DND-41 (cell line): ENCODE results near the gene SPINDOC.

Experiments
- ATAC-seq: fragments of 200-7000 bp; cut with Tn5 transposase; 3 replicates; pipeline ENCODE4 v1.9.1; 2021; ENCODE audit warnings: low read depth; ENCODE audit not compliant: insufficient read depth
- DNase-seq: peaks from one replicate; pipeline ENCODE4 v3.0.0-alpha.2; 2020
- H2AFZ ChIP-seq: 2 replicates; pipeline ENCODE4 v1.6.0; 2012; ENCODE audit warnings: low read depth, low read length
- H3K27ac ChIP-seq: 2 replicates; pipeline ENCODE4 v1.5.1; 2012; ENCODE audit warnings: low read length, inconsistent platforms
- H3K27me3 ChIP-seq: fragments of 200-600 bp; sonication (generic); 2 replicates; pipeline ENCODE4 v1.6.0; 2012; ENCODE audit warnings: low read length, mild to moderate bottlenecking, inconsistent platforms; ENCODE audit not compliant: insufficient read depth, poor library complexity
- H3K36me3 ChIP-seq: 2 replicates; pipeline ENCODE4 v1.5.1; 2012; ENCODE audit warnings: low read length, inconsistent platforms; ENCODE audit not compliant: insufficient read depth
- H3K4me1 ChIP-seq: 2 replicates; pipeline ENCODE4 v1.5.1; 2012; ENCODE audit warnings: mild to moderate bottlenecking, low read length; ENCODE audit not compliant: insufficient read depth
- H3K4me2 ChIP-seq: 2 replicates; pipeline ENCODE4 v1.6.0; 2012; ENCODE audit warnings: mild to moderate bottlenecking, moderate library complexity, low read length, inconsistent platforms; ENCODE audit not compliant: insufficient read depth
- H3K4me3 ChIP-seq, 2 experiments: fragments of 200-600 bp in 1 of 2; shearing (Covaris generic) in 1 of 2; 2 replicates each; pipeline ENCODE4 v1.5.1; 2012 to 2016; ENCODE audit warnings: inconsistent platforms in 2 of 2, low read length in 2 of 2, mild to moderate bottlenecking in 2 of 2, low read depth in 1 of 2, moderate library complexity in 1 of 2
- H3K79me2 ChIP-seq: 2 replicates; pipeline ENCODE4 v1.6.0; 2012; ENCODE audit warnings: low read length, inconsistent platforms; ENCODE audit not compliant: insufficient read depth
- H3K9ac ChIP-seq: 2 replicates; pipeline ENCODE4 v1.6.0; 2012; ENCODE audit warnings: low read depth, mild to moderate bottlenecking, inconsistent platforms, low read length, moderate library complexity
- H3K9me3 ChIP-seq: 2 replicates; pipeline ENCODE4 v1.5.1; 2012; ENCODE audit warnings: low read length, moderate library complexity, mild to moderate bottlenecking, inconsistent platforms; ENCODE audit not compliant: insufficient read depth, severe bottlenecking
- H4K20me1 ChIP-seq: 2 replicates; pipeline ENCODE4 v1.6.0; 2012; ENCODE audit warnings: low read length; ENCODE audit not compliant: insufficient read depth
- EZH2 ChIP-seq: IDR thresholded peaks from 3 replicates; pipeline ENCODE4 v1.6.1; 2012; ENCODE audit warnings: borderline replicate concordance, low read depth, mild to moderate bottlenecking, moderate library complexity, low read length, inconsistent platforms; ENCODE audit not compliant: severe bottlenecking
- TF ChIP-seq, protein P1 (sequence below): IDR thresholded peaks from 2 replicates; pipeline ENCODE4 v1.5.1; 2012; ENCODE audit warnings: borderline replicate concordance, low read length, moderate library complexity, mild to moderate bottlenecking; ENCODE audit not compliant: poor library complexity, severe bottlenecking; ENCODE audit errors: extremely low read depth

Gene SPINDOC

DNA sequence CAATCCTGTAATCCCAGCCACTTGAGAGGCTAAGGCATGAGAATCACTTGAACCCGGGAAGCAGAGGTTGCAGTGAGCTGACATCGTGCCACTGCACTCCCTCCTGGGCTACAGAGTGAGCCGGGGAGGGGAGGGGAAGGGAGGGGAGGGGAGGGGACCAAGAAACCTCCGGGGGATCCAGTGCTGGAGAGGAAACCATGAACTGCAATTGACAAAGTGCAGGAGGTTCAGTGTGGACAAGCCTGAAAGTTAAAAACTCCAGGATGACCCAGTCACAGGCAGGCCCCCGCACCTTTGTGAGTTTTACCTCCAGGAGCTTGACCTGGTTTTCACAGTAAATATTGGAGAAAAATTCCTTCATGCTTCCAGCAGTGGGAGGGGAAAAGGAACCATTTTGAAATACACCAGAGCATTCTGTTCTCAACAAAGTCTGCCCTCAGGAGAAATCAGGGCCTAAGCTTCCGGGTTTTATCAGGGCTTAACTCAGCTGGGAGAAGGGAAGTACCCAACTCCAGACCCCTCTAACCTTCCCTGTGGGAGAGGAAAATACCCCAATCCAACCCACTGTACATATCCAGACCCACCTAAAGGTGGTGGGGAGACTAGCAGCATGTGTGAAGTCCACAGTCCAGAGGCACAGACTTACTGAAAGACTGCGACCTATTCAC is 29.2 kb upstream of the SPINDOC start:
- H3K4me1 ChIP-seq = peaks cover 4% of the 10 kb centered on the region; the same call in 1 of the 2 replicates
- no peaks in the 10 kb centered on the region for H3K36me3 ChIP-seq
- H3K27me3 ChIP-seq = peaks cover 3% of the 10 kb centered on the region
- no peaks in the 10 kb centered on the region for H3K79me2 ChIP-seq
- no peak overlapping the region for H3K9ac ChIP-seq
- TF ChIP-seq, protein P1, sequence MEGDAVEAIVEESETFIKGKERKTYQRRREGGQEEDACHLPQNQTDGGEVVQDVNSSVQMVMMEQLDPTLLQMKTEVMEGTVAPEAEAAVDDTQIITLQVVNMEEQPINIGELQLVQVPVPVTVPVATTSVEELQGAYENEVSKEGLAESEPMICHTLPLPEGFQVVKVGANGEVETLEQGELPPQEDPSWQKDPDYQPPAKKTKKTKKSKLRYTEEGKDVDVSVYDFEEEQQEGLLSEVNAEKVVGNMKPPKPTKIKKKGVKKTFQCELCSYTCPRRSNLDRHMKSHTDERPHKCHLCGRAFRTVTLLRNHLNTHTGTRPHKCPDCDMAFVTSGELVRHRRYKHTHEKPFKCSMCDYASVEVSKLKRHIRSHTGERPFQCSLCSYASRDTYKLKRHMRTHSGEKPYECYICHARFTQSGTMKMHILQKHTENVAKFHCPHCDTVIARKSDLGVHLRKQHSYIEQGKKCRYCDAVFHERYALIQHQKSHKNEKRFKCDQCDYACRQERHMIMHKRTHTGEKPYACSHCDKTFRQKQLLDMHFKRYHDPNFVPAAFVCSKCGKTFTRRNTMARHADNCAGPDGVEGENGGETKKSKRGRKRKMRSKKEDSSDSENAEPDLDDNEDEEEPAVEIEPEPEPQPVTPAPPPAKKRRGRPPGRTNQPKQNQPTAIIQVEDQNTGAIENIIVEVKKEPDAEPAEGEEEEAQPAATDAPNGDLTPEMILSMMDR = no peak
- no peak for TF ChIP-seq EZH2
- 0 out of 2 replicates have a peak overlapping the region, but pooled peaks have one; percentile 17 for H2AFZ ChIP-seq
- no peak overlapping the region for H3K4me3 ChIP-seq
- no peaks in the 10 kb centered on the region for H3K9me3 ChIP-seq
- no peak overlapping the region for H3K4me2 ChIP-seq
- no peak overlapping the region for H3K27ac ChIP-seq
- H4K20me1 ChIP-seq = no peaks in the 10 kb centered on the region
- ATAC-seq = peak; percentile 70
- DNase-seq = peak; percentile 30

DNA sequence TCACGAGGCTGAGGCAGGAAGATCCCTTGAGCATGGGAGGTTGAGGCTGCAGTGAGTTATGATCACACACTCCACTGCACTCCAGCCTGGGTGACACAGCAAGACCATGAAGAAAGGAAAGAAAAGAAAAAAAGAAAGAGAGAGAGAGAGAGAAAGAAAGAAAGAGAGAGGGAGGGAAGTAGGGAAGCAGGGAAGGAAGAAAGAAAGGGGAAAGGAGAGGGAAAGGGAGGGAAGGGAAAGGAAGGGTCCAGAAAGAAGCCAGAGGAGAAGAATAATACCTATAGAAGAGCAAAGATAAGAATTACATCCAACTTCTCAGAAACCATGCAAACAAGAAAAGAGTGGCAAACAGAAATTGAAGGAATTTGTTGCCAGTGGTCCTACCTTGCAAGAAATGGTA is 27.4 kb upstream of the SPINDOC start:
- H4K20me1 ChIP-seq = no peaks in the 10 kb centered on the region
- H3K4me1 ChIP-seq = peaks cover 4% of the 10 kb centered on the region; the same call in 1 of the 2 replicates
- no peaks in the 10 kb centered on the region for H3K79me2 ChIP-seq
- H3K9ac ChIP-seq = no peak overlapping the region
- DNase-seq (no peak), ATAC-seq (no peak)
- no peaks in the 10 kb centered on the region for H3K36me3 ChIP-seq
- TF ChIP-seq, protein P1 = no peak
- no peak for TF ChIP-seq EZH2
- no peak overlapping the region for H3K4me2 ChIP-seq
- H3K9me3 ChIP-seq = peaks cover 3% of the 10 kb centered on the region
- no peak overlapping the region for H2AFZ ChIP-seq
- H3K4me3 ChIP-seq = no peak overlapping the region
- no peak overlapping the region for H3K27ac ChIP-seq
- H3K27me3 ChIP-seq = peaks cover 3% of the 10 kb centered on the region

DNA sequence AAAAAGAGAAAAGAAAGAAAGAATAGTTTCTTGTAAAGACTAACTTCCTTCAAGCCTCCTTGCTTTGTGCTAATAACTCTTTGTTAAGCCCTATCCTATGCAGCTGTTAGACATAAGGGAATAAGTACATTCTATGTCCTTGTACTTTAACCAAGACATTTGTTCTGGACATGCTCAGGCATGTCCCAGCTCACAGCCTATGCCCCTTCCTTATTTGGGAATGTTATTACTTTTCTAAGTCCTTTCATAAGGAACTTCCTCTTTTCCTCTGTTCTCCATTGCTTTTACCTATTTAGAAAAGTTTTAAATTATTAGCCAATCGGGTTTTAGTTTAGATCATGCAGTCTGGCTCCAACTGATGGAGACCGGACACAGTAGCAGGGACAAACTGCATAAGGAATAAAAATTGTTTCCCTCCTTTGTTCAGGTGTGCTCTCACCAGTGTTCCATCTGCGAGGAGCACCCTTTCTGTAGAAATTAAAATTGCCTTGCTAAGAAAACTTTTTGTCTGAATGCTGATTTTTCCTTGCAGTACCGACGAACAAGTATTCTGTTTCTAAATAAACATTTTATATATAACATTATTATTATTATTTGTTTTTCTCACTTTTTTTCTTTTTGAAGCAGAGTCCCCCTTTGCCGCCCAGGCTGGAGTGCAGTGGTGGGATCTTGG is 21.6 kb upstream of the SPINDOC start:
- no peak overlapping the region for H3K27ac ChIP-seq
- no peaks in the 10 kb centered on the region for H3K79me2 ChIP-seq
- no peak for ATAC-seq
- H3K36me3 ChIP-seq = no peaks in the 10 kb centered on the region
- H2AFZ ChIP-seq = no peak overlapping the region
- no peaks in the 10 kb centered on the region for H3K27me3 ChIP-seq
- peaks cover 16% of the 10 kb centered on the region for H3K9me3 ChIP-seq
- no peak overlapping the region for H3K4me2 ChIP-seq
- no peak for DNase-seq
- no peak overlapping the region for H3K9ac ChIP-seq
- TF ChIP-seq EZH2 = no peak
- TF ChIP-seq, protein P1 = no peak
- no peaks in the 10 kb centered on the region for H3K4me1 ChIP-seq
- H4K20me1 ChIP-seq = no peaks in the 10 kb centered on the region
- H3K4me3 ChIP-seq = no peak overlapping the region
